ENCODE measurements around the gene ABCA4. TPM values are rescaled to one million over a fixed set of nuclear protein-coding genes. Genes with fewer than 3 reads are reported as not detected.
"Not testable (repeated sequence)": the region's sequence is repeated elsewhere in the genome, so short reads cannot be mapped to it uniquely, and the experiment has no call there.

The ABCA4 gene
- total and polyA plus RNA-seq, 4 donors: 0.49 to 31.5 (median 2.3) TPM

DNA sequence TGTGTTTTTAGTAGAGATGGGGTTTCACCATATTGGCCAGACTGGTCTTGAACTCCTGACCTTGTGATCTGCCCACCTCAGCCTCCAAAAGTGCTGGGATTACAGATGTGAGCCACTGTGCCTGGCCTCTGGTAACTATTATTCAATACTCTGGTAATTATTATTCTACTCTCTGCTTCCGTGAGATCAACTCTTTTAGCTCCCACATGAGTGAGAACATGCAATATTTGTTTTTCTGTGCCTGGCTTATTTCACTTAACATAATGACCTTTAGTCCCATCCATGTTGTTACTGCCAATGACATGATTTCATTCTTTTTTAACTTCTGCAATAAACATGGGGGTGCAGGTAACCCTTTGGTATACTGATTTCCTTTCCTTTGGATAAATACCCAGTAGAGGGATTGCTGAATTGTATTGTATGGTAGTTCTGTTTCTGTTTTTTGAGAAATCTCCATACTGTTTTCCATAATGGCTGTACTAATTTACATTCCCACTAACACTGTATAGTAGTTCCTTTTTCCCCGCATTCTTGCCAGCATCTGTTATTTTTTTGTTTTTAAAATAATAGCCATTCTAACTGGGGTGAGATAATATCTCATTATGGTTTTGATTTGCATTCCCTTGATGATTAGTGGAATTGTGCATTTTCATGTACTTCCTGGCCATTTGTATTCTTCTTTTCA, 173.8 kb downstream of the ABCA4 start:
- H3K9me3 ChIP-seq (ENCODE audit: control insufficient read depth, insufficient read depth, low read length); H3K4me3 ChIP-seq (ENCODE audit: low read depth, low read length); H3K36me3 ChIP-seq (ENCODE audit: control insufficient read depth, insufficient read depth, low read length); H3K4me1 ChIP-seq (ENCODE audit: control insufficient read depth, insufficient read depth, low read length); H3K27me3 ChIP-seq (ENCODE audit: control insufficient read depth, insufficient read depth, low read length); H3K27ac ChIP-seq (ENCODE audit: low read depth, low read length); DNase-seq (ENCODE audit: low read depth in 4 of 6, low spot score in 6 of 6): not testable (repeated sequence)
- 100% methylated on average over 1 of the region's 2 CpGs for WGBS (ENCODE audit: insufficient coverage)

Other genes starting within 250 kb of the ABCA4 start
- gene DNTTIP2, start 241.9 kb downstream of the ABCA4 start, total RNA-seq: 10 to 100 TPM; 40.6 to 41.9 TPM
- gene DNTTIP2, start 241.9 kb downstream of the ABCA4 start, polyA plus RNA-seq (ENCODE audit: insufficient read length in 2 of 2): 10 to 100 TPM; 41.7 to 48.1 TPM
- gene GCLM, start 211.7 kb downstream of the ABCA4 start, total RNA-seq: 10 to 100 TPM; 11.5 to 17.6 TPM
- 10 to 100 TPM; 12.1 to 13.3 TPM for gene GCLM, start 211.7 kb downstream of the ABCA4 start, polyA plus RNA-seq (ENCODE audit: insufficient read length in 2 of 2)
- 10 to 100 TPM; 83.5 to 86.0 TPM for gene ARHGAP29, start 116.4 kb upstream of the ABCA4 start, total RNA-seq
- gene ARHGAP29, start 116.4 kb upstream of the ABCA4 start, polyA plus RNA-seq (ENCODE audit: insufficient read length in 2 of 2): 10 to 100 TPM; 15.3 to 19.4 TPM